ENCODE measurements around the gene VKORC1. TPM values are rescaled to one million over a fixed set of nuclear protein-coding genes. Genes with fewer than 3 reads are reported as not detected.

VKORC1 gene
- total RNA-seq, 4 donors from 2014 or later, result 43.7 to 95.5 (median 73.6) TPM

GRCh38 chr16:31130899-31131298, 36.3 kb upstream of the VKORC1 start:
- intact Hi-C loops (cut with DNase I; ENCODE audit: low total_unique reads), result no loop called here
- no peak overlapping the region for H3K4me3 ChIP-seq (ENCODE audit: low read depth, poor library complexity, severe bottlenecking)
- 57 to 62% methylated on average over 4 to 6 of the region's 6 CpGs for WGBS, 2 donors
- DNase-seq (ENCODE audit: low spot score in 2 of 2), result peak; percentile 74 to 91
- TF ChIP-seq, protein P1, sequence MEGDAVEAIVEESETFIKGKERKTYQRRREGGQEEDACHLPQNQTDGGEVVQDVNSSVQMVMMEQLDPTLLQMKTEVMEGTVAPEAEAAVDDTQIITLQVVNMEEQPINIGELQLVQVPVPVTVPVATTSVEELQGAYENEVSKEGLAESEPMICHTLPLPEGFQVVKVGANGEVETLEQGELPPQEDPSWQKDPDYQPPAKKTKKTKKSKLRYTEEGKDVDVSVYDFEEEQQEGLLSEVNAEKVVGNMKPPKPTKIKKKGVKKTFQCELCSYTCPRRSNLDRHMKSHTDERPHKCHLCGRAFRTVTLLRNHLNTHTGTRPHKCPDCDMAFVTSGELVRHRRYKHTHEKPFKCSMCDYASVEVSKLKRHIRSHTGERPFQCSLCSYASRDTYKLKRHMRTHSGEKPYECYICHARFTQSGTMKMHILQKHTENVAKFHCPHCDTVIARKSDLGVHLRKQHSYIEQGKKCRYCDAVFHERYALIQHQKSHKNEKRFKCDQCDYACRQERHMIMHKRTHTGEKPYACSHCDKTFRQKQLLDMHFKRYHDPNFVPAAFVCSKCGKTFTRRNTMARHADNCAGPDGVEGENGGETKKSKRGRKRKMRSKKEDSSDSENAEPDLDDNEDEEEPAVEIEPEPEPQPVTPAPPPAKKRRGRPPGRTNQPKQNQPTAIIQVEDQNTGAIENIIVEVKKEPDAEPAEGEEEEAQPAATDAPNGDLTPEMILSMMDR (IDR thresholded peaks at IDR 0.05), result no peak
- no peak for TF ChIP-seq POLR2A (IDR thresholded peaks at IDR 0.05)

DNA sequence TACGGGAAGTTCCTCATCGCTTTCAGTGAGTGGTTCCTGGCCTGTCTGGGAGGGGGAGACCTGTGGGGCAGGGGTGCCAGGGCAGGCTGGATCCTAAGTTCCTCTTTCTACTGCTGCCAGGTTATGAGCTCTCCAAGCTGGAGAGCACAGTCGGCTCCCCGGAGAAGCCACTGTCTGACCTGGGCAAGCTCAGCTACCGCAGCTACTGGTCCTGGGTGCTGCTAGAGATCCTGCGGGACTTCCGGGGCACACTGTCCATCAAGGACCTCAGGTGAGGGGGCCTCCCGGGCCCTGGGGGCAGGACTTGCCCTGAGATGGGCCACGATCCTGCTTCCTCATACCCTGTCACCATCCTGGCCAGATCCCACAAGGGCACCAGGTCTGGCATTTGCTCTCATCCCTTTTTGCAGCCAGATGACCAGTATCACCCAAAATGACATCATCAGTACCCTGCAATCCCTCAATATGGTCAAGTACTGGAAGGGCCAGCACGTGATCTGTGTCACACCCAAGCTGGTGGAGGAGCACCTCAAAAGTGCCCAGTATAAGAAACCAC, 35.8 kb upstream of the VKORC1 start:
- TF ChIP-seq, protein P1 (IDR thresholded peaks at IDR 0.05), result no peak
- no peak for TF ChIP-seq POLR2A (IDR thresholded peaks at IDR 0.05)
- H3K4me3 ChIP-seq (ENCODE audit: low read depth, poor library complexity, severe bottlenecking), result no peak overlapping the region
- WGBS, 2 donors, result 66 to 71% methylated on average over 6 to 10 of the region's 10 CpGs
- intact Hi-C loops (cut with DNase I; ENCODE audit: low total_unique reads), result no loop called here
- DNase-seq (ENCODE audit: low spot score in 2 of 2), result peak in 1 of 2 donors; percentile 87

DNA sequence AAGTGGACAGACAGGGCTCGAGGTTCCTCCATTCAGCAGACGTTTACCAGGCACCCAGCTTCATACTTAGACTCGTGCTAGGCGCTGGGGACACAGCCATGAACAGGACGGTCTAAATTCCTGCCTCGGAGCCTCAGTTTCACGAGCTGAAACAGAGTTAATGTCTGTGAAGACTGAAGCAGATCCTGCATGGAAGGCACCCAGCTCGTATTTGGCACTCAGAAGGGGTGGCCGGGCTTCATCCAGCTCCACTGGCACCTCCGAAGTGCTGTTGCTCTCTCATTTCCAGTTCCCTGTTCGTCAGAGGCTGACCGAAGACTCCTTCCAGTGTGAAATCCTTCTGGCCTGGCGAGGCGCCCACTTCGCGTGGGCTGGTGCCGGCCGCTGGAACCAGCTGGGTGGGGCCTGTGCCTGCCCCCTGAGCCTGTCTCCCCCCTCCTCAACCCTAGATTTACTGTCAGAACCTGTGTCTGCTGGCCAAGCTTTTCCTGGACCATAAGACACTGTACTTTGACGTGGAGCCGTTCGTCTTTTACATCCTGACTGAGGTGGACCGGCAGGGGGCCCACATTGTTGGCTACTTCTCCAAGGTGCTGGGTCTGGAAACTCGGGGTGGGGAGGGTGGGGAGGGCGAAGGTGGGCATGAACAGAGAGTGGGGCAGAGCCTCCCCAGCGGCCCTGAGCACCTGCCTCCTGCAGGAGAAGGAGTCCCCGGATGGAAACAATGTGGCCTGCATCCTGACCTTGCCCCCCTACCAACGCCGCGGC, 35.2 kb upstream of the VKORC1 start:
- WGBS, 2 donors, result 64 to 71% methylated on average over 28 to 29 of the region's 29 CpGs
- DNase-seq (ENCODE audit: low spot score in 2 of 2), result peak in 1 of 2 donors; percentile 88

DNA sequence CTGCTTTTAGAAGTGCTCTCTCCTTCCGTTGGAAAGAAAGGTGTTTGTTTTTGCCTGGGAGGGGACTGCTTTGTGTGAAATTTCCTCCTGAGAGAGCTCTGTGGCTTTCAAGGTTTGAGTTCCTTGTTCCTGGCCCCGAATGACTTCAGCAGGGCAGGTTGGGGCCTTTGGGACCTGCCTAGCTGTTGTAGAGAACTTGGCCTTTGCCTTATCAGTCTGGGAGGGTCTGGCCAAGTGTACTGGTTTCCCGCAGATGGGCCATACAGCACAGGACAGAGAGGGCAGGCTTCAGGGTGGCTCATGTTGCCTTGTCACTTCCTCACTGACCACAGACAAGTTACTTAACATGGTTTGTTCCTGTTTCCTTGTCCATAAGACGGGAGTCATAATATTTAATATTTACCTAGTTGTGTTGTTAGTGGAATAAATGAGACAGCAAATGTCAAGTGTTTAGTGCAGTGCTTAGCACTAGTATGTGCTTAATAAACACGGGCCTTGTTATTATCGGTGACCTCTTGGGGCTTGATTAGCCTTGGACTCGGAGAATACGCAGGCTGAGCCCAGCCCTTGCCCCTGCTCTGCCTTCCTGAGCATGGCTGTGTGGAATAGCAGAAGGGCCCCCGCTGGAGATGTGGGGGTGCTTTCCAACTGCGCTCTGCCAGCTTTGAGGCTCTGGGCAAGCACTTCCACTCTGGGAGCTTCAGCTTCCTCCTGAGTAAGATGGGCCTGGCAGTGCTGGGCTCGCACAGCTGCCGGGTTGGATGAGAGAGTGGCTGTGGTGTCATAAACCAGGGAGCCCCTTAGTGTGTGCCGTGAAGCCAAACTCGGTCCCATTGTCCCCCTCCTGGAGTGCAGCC, 34.3 kb upstream of the VKORC1 start:
- intact Hi-C loops (cut with DNase I; ENCODE audit: low total_unique reads), result no loop called here
- no peak overlapping the region for H3K4me3 ChIP-seq (ENCODE audit: low read depth, poor library complexity, severe bottlenecking)
- TF ChIP-seq, protein P1 (IDR thresholded peaks at IDR 0.05), result no peak
- TF ChIP-seq POLR2A (IDR thresholded peaks at IDR 0.05), result no peak
- WGBS, 2 donors, result 74 to 79% methylated on average over 14 of the region's 14 CpGs
- DNase-seq (ENCODE audit: low spot score in 2 of 2), result no peak

More for the DNA sequence above, 35.2 kb upstream of the VKORC1 start:
- no peak overlapping the region for H3K4me3 ChIP-seq (ENCODE audit: low read depth, poor library complexity, severe bottlenecking)
- intact Hi-C loops (cut with DNase I; ENCODE audit: low total_unique reads), result no loop called here
- TF ChIP-seq, protein P1 (IDR thresholded peaks at IDR 0.05), result no peak
- no peak for TF ChIP-seq POLR2A (IDR thresholded peaks at IDR 0.05)

DNA sequence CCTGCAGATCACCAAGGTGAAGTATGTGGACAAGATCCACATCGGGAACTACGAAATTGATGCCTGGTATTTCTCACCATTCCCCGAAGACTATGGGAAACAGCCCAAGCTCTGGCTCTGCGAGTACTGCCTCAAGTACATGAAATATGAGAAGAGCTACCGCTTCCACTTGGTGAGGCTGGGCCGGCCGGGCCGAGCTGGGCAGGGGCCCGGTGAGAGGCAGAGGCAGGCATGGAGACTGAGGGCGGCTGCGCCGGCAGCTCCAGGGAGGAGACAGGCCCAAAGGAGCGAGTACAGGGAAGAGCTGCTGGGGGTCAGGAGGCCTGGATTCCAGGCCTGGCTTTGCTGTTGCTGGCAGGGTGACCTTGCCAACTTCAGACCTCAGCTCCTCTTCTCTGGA, 32.6 kb upstream of the VKORC1 start:
- 94 to 95% methylated on average over 13 of the region's 13 CpGs for WGBS, 2 donors
- intact Hi-C loops (cut with DNase I; ENCODE audit: low total_unique reads), result no loop called here
- DNase-seq (ENCODE audit: low spot score in 2 of 2), result no peak
- no peak overlapping the region for H3K4me3 ChIP-seq (ENCODE audit: low read depth, poor library complexity, severe bottlenecking)
- TF ChIP-seq POLR2A (IDR thresholded peaks at IDR 0.05), result no peak
- TF ChIP-seq, protein P1 (IDR thresholded peaks at IDR 0.05), result no peak

Measured in lower leg skin (tissue), 4 donors.